Stimulated activated CD4-positive, alpha-beta T cell treated with anti-CD3 and anti-CD28 coated beads, Interleukin-12 subunit alpha, Interleukin-12 subunit beta, amount 100 ng/mL, for 24 hours (primary cell): ENCODE results near the gene OR8S1.

Experiments used
- DNase-seq, 2 experiments: peaks; one replicate each; pipeline ENCODE4 v3.0.0-alpha.2; 2020; ENCODE audit warnings: low read depth in 2 of 2

The OR8S1 gene

DNA sequence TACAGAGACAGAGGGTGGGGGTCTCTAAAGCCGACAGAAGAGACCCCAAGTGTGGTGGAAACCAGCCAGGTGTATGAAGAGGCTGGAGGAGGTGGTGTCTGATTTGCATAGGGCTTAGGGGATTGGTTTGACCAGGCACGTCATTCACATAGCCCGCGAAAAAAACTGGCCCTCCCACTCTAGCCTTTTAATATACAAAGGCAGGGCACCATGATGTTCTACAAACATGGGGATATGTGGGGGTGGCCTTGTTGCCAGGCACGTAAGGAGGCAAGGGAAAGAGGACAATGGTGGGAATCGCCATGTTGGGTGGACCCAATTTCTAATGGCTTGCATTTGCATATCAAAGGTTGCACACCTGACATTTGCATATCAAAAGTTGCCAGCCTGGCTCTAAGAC is 31.2 kb downstream of the OR8S1 start:
- no peak for DNase-seq

DNA sequence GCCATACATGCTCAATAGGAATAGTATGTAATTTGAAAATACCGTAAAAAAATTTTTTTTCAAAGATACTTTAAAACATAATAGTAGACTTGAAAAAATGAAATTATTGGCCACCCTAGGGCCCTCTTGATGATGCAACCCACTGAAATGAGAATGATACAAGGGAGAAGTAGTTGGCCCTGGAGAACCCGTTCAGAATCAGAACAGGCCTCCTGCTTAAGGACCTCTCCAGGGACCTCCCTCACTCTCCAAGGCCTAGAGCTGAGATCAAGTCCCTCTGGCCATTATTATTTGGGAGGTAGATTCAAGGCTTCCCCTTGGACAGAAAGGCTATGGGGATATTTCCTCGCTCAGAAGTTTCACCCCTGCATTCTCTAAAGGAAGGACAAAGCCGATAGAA is 32.5 kb downstream of the OR8S1 start:
- DNase-seq: no peak

DNA sequence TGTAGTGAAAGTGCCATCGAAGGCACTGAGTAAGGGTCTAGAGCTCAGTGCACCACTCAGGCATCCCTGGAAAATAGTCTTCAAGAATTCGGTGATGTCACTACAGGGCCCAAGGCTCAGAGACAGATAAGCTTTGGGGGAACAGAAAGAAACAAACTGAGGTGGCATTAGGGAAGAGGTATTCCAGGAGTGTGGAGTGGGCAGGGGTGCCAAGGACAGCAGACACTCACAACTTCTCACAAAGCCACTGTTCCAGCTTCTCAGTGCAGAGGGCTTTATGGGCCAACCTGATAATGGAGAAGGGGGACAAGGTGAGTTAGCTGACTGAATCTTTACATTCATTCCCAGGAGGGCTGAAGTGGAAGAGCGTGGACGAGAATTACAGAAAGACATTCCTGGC is 42.3 kb downstream of the OR8S1 start:
- no peak for DNase-seq

DNA sequence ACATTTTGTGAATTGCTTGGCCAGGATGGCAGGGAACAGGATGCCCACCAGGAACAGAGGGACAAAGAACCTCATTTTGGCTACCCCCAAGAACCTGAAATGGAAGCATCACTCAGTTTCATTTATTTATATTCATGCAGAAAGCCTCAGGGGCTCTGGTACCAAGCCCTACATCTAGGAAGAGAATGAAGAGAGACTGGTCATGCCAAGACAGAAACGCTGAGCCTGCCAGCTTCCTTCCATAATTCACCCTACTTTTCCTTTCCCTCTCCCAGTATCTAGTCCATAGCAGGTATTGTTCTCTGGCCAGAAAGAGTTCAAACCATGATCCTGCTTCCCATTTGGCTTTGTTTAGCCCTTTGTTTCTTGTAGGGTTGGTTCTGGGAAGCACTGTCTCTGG is 44.5 kb downstream of the OR8S1 start, which contains the start of gene LALBA:
Gene LALBA (minus strand): TSS at position 101 of the 400 bp plus-strand sequence. CDS start 26 bp downstream, at position 75.
- no peak for DNase-seq

DNA sequence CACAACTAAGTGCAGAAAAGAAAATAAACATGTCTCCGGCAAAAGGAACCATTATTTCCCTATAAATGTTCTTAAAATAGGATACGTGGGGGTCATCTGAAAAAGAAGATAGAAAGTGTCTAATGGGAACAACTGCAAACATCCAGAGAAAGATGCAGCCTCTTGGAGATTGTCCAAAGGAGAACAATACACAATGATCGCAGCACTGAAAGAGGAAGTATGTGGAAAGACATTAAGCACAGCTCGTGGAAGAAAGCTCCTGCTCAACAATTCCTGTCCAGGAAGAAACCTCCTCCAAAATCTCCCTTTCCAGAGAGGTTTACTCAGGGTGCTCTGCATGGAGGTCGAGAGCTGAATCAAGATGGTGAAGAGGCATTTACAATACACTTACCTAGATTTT is 46.9 kb downstream of the OR8S1 start:
- no peak for DNase-seq
